Measurements from ENCODE around the gene ST6GALNAC1. TPM values are rescaled to one million over a fixed set of nuclear protein-coding genes. Genes with fewer than 3 reads are reported as not detected.

Gene ST6GALNAC1
- total RNA-seq, 1 donor from 2014 or later: 3.2 TPM

DNA sequence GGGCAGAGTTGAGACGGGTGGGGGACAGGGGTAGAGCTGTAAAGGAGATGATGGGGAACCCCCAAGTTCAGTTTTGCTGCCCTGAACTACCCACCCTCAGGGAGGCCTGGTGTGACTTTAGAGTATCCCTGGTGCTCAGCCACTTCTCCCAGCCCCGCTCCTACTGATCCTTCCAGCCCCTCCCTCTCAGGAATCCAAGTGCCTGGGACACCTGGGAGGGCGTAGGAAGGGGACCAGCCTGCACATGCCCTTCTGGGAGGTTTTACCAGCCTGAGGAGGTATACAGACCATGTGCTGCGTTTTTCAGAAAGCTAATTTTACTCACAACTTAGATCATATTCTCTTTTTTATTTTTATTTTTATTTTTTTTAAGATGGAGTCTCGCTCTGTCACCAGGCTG is 62.0 kb downstream of the ST6GALNAC1 start:
- intact Hi-C loops (cut with micrococcal nuclease): no loop called here

- intact Hi-C loops (cut with micrococcal nuclease): no loop called here
Observed at GRCh38 chr17:76579281-76579680, 64.3 kb downstream of the ST6GALNAC1 start.

DNA sequence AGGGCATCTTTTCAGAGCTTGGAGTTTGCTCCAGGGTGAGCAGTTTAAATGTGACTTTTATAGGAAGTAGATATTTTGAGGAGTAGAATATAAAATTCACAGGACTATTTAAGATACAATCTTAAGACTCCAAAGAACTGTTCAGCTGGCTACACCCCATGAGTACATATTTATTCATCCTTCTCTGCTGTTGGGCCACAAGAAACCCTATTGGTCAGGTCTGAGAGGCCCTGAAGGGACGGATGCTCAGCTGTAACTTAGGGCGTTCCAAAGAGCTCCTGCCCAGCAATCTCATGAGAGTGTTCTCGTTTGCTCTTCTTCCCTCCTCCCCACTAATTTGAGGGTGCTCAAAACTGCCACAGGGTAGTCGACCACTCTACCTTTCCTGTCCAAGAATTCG is 65.2 kb downstream of the ST6GALNAC1 start:
- intact Hi-C loops (cut with micrococcal nuclease): no loop called here

DNA sequence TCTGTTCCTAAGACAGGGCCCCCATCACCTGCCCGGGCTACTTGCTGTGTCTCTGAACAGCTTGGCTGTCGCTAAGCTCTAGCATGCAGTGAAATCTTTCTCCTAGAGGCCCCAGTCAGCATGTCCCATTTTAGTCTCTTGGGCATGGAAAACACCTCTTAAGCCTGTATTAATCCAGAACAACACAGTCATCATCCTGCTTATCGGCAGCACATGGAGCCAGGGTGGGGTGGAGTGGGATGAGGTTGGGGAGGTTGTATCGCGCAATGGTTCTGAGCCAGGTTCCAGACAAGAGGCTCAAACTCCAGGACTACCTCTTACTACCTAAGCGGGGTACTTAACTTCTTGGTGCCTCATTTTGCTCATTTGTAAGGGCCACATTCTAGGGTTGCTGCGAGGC is 65.7 kb downstream of the ST6GALNAC1 start:
- intact Hi-C loops (cut with micrococcal nuclease): no loop called here

GRCh38 chr17:76576189-76576588 is 67.4 kb downstream of the ST6GALNAC1 start:
- intact Hi-C loops (cut with micrococcal nuclease): no loop called here

- intact Hi-C loops (cut with micrococcal nuclease): no loop called here
Observed at GRCh38 chr17:76575570-76575969, 68.0 kb downstream of the ST6GALNAC1 start.

Other genes with a start within 250 kb of the ST6GALNAC1 start
- gene UBE2O, start 190.6 kb downstream of the ST6GALNAC1 start, total RNA-seq: 41.2 and 41.9 TPM in 2 replicates
- gene AANAT, start 176.2 kb downstream of the ST6GALNAC1 start, total RNA-seq: not detected in 2 replicates
- gene RHBDF2, start 142.3 kb downstream of the ST6GALNAC1 start, total RNA-seq: 94.0 and 97.1 TPM in 2 replicates
- gene CYGB, start 106.0 kb downstream of the ST6GALNAC1 start, total RNA-seq: 0.29 TPM in 2 replicates
- not detected in 2 replicates for gene PRCD, start 103.7 kb downstream of the ST6GALNAC1 start, total RNA-seq
- not detected in 2 replicates for gene ST6GALNAC2, start 57.9 kb downstream of the ST6GALNAC1 start, total RNA-seq
- 4.2 and 4.4 TPM in 2 replicates for gene MXRA7, start 67.2 kb upstream of the ST6GALNAC1 start, total RNA-seq
- 69.6 and 73.4 TPM in 2 replicates for gene JMJD6, start 82.8 kb upstream of the ST6GALNAC1 start, total RNA-seq
- 39.5 and 47.3 TPM in 2 replicates for gene METTL23, start 83.1 kb upstream of the ST6GALNAC1 start, total RNA-seq
- 401 and 414 TPM in 2 replicates for gene SRSF2, start 93.6 kb upstream of the ST6GALNAC1 start, total RNA-seq
- 24.6 and 25.1 TPM in 2 replicates for gene MFSD11, start 94.4 kb upstream of the ST6GALNAC1 start, total RNA-seq
- 4.4 and 4.8 TPM in 2 replicates for gene MGAT5B, start 224.6 kb upstream of the ST6GALNAC1 start, total RNA-seq